H4 (cell line): ENCODE measurements around the gene SCRN1. TPM values are rescaled to one million over a fixed set of nuclear protein-coding genes. Genes with fewer than 3 reads are reported as not detected.

Source experiments
- DNase-seq: peaks from one replicate; pipeline ENCODE4 v3.0.0-alpha.2; 2015; ENCODE audit warnings: low spot score
- total RNA-seq: library from RNA; depleted of rRNA; stranded (reverse); fragments of >200 nt; shearing (Covaris generic); gene quantifications from 2 replicates; pipeline ENCODE4 v1.2.3, GENCODE V29; 2014

Gene SCRN1
- total RNA-seq, 1 experiment from 2014 or later = 128 TPM

GRCh38 chr7:30005464-30005863 lies 15.9 kb upstream of the SCRN1 start:
- no peak for DNase-seq

DNA sequence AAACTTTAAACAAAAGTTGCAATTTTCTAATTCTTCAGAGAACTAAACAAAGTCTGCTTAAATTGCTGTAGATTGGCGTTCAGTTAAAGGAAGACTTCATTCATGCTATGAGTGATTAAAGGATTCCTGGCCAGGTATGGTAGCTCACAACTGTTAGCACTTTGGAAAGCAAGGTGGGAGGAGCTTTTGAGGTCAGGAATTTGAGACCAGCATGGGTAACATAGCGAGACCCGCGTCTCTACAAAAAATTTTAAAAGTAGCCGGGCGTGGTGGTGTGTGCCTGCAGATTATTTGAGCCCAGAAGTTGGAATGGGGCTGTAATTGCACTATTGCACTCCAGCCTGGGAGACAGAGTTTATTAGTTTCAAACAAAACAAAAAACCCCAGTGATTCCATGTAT lies 13.5 kb upstream of the SCRN1 start:
- no peak for DNase-seq

GRCh38 chr7:30001998-30002397 lies 12.4 kb upstream of the SCRN1 start:
- no peak for DNase-seq

- no peak for DNase-seq
These were observed 8.9 kb upstream of the SCRN1 start for GRCh38 chr7:29998489-29998888.

GRCh38 chr7:29996321-29996720 lies 6.7 kb upstream of the SCRN1 start:
- DNase-seq = no peak

DNA sequence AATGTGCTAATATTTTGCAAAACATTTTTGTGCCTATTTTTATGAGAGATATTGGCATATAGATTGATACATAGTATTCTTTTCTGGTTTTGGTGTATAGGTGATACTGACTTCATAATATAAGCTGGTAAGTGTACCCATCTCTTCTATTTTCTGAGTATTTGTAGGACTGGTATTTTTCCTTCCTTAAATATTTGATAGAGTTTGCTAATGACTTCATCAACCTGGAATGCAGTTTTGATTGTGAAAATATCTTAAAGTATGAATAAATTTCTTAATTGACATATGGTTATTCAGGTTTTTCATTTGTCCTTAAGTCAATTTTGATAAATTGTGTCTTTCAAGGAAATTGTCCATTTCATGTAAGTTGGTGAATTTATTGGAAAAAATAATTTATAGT lies 6.1 kb upstream of the SCRN1 start:
- DNase-seq = no peak

- no peak for DNase-seq
These were observed 3.5 kb upstream of the SCRN1 start for GRCh38 chr7:29993140-29993539.

DNA sequence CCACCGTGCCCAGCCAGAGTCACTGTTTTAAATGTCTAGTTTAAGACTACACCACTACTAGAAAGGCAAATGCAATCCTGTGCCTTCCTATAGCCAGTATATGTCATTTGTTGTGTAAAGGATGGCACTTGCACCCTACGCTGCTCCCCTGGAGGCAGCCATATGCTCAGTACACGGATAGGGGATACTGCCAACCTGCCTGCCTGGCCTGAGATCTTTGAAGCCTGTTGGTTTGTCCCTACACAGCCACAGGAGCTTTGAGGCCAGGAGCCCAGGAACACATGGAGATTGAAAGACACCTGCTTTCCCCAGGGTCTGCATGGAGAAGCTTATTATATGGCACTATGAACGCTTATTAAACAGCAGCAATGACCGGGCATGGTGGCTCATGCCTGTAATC lies 2.3 kb upstream of the SCRN1 start:
- no peak for DNase-seq

GRCh38 chr7:29990931-29991330 lies 1.3 kb upstream of the SCRN1 start:
- DNase-seq = no peak

DNA sequence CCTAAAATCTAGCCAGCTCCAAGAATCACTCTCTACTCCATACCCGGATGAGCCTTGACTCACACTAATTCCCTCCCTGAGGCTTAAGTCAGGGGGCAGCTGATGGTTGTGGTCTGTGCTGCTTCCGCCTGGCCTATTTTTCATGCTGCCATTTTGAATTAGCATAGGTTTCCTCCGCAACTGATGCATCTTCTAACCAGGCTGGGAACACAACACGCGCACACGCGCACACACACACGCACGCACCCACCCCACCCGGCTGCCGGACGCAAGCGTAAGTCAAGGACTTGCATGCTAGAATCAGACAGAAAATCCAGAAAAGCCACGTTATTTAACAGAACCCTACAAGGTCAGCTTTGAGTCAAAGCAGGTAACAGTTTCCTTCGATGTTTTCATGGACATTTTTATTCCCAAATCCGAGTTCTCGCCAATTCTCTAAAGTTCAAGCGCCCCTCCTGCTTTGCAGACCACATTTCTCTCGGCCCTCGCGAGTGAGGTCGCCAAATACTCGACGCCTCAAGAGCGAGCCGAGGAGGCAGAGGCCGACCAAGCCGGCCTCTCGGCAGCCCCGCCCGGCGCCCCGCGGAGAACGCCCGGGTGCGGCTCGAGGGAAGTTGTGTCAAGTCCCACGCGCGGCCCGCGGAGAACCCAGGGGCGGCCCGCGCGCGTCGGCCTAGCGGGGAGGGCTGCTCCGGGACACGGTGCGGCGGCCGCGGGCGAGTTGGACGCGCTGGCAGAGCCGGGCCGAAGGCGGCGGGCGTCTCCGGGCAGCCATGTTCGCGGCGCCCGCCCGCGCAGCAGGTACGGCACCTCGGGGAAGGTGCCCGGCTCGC lies 961 bp downstream of the SCRN1 start:
- DNase-seq = peak; percentile 96

DNA sequence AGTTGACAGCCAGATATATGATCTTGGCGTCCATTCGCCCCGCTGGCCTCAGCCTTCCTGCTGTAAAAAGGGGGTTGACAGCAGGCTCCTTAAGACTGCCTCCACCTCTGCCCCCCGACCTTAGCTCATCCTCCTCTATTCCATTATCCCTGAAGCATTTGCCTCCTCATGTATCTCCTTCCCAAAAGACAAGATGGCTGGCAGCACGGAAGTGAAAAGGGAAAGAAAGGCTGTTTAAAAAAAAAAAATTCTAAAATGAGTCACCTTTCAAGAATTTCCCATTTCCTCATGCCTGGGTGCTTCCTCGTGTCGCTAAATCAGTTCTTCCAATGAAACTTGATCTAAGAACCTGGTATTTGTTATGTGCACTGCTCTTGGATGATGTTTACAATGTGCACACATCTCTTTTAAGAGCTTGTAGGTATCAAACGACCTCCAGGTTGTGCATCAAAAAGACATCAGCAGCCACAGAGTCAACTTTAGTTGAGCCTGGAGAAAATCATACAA lies 1.7 kb downstream of the SCRN1 start:
- peak; percentile 98 for DNase-seq

- DNase-seq = peak; percentile 58
These were observed 2.5 kb downstream of the SCRN1 start for GRCh38 chr7:29987083-29987482.

DNA sequence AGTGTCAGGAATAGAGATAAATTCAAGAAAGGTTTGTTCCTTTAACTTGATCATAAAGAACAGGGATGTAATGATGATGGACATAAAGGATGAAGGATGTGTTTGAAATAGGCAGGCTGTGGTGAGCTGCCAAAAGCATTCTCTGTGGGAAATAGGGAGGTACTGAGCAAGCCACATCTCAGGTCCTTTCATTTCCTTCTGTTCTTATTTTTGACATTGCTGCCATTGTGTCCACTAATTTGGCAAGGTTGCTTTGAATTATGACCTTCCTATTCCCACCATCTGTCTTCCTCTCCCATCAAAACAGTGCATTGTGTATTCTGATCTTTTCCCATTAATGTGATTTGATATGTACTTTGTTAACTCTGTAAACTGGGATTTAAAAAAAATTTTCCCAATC lies 9.4 kb downstream of the SCRN1 start:
- DNase-seq = no peak

- DNase-seq = no peak
These were observed 11.5 kb downstream of the SCRN1 start for GRCh38 chr7:29977886-29978651.

DNA sequence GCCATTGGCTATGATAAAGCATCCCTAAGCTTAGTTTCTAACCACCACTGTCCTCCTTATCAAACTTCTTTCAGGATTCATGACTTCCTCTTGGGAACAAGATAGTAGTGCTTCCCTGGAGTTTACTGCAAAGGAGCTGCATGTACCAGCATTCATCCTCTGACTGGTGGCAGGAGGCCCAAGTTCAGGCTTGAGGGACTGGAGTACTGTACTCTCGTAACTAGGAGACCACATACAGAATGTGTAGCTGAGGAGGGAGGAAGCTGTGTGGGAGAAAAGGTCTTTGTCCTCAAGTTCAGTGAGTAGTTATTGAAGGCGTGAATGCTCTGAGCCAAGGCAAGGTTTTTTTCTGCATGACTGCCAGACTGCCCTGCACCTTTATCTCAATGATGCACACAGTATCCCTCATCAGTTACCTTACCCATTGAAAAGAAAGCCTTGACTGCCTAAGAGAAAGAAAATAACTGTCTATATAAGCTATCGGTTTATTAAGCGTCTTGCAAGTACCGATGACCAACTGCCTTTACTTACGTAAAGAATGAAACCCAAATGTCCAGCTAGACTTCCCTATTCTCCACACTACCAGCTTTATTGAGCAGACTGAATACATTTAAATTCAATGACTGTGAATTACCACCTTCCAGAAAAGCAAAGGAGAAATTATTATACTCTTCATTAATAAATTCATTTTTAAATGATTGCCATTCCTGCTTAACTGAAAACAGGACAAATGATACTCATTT lies 12.8 kb downstream of the SCRN1 start:
- no peak for DNase-seq

- DNase-seq = no peak
These were observed 13.3 kb downstream of the SCRN1 start for GRCh38 chr7:29976266-29976665.

DNA sequence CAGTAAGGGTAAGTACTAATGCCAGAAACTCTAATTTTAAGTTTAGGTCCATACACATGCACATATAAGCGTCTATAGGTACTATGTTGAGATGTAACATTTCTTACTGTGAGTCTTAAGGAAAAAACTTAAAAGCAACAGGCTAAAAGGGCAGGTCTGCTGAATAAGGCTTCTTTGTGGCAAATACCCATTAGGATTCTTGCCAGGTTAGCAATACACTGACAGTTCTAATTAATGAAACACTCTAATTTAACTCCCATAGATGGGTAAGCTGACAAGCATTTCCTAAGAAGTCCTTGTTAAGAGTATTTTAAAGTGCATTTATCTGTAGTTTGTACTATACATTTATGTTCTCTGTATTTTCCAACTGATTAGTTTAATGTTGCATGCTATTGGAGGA lies 14.0 kb downstream of the SCRN1 start:
- DNase-seq = no peak

- DNase-seq = no peak
These were observed 15.3 kb downstream of the SCRN1 start for GRCh38 chr7:29974286-29974685.

DNA sequence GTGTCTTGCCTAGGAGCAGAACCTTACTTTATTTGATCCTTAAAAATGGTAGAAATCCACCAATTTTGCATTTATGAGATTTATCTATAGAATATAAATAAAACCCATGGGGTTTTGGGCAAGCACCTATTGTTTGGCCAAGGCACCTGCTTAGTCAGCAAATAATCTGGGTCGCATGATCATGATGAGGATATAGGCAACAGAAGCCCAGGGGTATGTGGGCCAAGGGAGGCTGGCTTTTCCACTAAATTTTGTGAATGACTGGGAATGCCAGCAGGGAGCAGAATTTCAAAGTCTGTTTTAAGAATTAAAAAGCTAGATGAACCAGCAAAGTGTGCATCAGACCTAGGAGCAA lies 17.3 kb downstream of the SCRN1 start:
- DNase-seq = no peak

GRCh38 chr7:29971566-29972314 lies 17.9 kb downstream of the SCRN1 start:
- DNase-seq = no peak

GRCh38 chr7:29970158-29970557 lies 19.4 kb downstream of the SCRN1 start:
- DNase-seq = peak; percentile 48

GRCh38 chr7:29969738-29970137 lies 19.9 kb downstream of the SCRN1 start:
- no peak for DNase-seq
